NCI-H446 treated with DMSO at 0.1 percent for 48 hours (cell line): ENCODE measurements around the gene SLC28A1.

Source experiments
- DNase-seq: peaks from one replicate; lab custom pipeline; 2025; lab: John Stamatoyannopoulos, UW

The SLC28A1 gene, protein sequence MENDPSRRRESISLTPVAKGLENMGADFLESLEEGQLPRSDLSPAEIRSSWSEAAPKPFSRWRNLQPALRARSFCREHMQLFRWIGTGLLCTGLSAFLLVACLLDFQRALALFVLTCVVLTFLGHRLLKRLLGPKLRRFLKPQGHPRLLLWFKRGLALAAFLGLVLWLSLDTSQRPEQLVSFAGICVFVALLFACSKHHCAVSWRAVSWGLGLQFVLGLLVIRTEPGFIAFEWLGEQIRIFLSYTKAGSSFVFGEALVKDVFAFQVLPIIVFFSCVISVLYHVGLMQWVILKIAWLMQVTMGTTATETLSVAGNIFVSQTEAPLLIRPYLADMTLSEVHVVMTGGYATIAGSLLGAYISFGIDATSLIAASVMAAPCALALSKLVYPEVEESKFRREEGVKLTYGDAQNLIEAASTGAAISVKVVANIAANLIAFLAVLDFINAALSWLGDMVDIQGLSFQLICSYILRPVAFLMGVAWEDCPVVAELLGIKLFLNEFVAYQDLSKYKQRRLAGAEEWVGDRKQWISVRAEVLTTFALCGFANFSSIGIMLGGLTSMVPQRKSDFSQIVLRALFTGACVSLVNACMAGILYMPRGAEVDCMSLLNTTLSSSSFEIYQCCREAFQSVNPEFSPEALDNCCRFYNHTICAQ

DNA sequence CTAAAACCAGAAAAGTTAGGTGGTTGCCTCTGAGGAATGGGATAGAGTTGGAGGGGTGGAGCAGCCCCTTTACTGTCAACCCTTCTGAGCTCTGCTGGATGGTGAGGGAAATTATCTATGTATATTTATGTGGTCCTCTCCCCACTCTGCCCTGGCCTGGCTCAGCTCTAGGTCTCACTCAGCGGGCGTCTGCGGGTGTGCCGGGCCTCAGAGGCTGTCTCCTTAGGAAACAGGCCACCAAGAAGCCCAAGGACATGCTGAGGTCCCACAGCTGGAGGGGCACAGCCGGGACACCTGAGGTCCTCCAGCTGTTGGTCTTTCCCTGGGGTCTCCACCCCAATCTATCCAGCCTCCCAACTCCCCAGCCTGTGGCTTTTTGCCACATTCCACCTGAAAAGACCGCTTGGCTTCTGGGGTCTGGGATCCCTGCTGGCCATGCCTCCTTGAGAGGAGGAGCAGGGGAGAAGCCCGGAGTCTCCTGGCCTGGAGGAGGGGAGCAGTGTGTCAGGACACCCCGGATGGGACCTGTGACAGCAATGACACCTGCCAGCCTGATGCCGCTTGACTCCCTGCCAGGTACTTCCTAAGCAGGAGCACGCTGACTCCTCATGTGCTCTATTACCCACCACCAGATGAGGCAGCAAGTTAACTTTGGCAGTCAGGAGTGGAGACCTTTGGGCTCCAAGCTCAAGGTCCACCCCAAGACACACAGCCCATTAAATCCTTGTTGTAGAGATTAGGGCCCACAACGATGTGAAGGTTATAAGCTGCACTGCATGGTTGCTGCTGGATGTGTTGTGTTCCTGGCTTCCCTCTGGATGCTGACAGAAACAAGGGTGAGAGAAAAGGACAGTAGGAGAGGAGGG, at the start of gene SLC28A1:
Gene SLC28A1 (plus strand): TSS at position 747 of the 866 bp plus-strand sequence. CDS start 3,099 bp downstream, outside the sequence.
- no peak for DNase-seq

DNA sequence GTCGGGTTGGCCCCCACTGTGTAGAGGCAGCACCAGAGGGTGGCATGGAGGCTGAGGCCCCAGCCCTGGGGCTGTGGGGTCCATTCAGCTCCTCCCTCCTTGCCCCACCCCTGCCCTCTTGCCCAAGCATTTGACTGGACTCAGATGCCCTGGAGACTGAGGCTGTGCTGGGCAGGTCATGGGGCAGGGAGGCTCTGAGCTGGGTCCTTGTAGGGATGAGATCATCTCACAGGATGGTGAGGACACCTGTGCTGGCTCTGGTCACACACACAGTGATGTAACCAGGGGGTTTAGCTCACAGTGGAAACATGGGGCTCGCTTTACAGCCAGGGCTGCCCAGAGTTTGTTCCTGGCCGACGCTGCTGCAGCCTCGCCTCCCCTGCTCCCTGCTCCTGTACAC, 49.5 kb upstream of the SLC28A1 start:
- DNase-seq, result no peak

DNA sequence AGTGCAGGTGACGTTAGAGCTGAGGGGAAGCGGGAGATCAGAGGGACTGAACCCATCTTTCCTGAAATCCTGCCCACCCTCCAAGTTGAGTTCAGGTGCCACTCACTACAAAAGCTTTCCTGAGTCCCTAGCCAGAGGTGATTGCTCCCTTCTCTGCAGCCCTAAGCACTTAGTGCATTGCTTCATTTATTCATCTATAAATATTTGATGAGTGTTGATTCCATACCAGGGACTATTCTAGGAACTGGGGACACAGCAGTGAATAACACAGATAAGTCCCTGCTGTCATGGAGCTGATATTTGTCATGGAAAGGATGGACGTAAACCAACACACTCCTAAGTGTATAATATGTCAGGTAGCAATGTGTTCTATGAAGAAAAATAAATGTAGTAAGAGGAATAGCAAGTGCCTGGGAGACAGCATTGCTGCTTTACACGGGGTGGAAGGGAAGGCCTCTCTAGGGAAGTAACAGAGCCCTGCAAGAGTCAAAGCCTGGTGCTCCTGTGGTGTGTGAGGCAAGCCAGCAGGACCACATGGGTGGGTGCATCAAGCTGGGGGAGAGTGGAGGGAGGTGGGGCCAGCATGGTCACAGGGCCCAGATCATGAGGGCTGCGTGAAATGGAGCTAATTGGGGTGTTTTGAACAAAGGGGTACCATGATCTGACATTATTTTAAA, 48.7 kb upstream of the SLC28A1 start:
- no peak for DNase-seq

DNA sequence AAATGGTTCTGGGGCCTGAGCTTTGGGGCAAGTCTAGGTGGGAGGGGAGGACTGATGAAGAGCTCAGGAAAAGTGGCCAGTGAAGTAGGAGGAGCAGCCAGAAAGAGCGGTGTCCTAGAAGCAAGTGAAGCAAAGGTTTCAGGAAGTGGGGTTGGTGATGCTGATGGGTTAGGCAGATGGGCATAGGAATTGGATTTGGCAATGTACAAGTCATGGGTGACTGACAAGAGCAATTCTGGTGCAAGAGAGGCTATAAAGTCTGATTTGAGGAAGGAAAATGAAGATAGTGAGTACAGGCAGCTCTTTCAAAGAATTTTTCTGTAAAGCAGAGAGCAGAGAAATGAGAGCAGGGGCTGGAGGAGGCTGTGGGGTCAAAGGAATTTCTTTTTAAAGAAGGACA, 47.6 kb upstream of the SLC28A1 start:
- no peak for DNase-seq

DNA sequence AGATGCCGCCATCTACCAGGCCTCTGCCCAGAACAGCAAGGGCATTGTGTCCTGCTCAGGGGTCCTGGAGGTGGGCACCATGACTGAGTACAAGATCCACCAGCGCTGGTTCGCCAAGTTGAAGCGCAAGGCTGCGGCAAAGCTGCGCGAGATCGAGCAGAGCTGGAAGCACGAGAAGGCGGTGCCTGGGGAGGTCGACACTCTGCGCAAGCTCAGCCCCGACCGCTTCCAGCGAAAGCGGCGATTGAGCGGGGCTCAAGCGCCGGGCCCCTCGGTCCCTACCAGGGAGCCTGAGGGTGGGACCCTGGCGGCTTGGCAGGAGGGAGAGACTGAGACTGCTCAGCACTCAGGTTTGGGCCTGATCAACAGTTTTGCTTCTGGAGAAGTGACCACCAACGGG, 44.7 kb upstream of the SLC28A1 start:
- DNase-seq, result no peak

DNA sequence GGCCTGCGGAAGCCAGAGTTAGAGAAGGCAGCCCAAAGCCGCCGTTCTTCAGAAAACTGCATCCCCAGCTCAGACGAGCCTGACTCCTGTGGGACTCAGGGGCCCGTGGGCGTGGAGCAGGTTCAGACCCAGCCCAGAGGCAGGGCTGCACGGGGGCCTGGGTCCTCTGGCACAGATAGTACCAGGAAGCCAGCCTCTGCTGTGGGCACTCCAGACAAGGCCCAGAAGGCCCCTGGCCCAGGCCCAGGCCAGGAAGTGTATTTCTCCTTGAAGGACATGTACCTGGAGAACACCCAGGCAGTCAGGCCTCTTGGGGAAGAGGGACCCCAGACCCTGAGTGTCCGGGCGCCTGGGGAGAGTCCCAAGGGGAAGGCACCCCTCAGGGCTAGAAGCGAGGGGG, 44.2 kb upstream of the SLC28A1 start:
- no peak for DNase-seq

DNA sequence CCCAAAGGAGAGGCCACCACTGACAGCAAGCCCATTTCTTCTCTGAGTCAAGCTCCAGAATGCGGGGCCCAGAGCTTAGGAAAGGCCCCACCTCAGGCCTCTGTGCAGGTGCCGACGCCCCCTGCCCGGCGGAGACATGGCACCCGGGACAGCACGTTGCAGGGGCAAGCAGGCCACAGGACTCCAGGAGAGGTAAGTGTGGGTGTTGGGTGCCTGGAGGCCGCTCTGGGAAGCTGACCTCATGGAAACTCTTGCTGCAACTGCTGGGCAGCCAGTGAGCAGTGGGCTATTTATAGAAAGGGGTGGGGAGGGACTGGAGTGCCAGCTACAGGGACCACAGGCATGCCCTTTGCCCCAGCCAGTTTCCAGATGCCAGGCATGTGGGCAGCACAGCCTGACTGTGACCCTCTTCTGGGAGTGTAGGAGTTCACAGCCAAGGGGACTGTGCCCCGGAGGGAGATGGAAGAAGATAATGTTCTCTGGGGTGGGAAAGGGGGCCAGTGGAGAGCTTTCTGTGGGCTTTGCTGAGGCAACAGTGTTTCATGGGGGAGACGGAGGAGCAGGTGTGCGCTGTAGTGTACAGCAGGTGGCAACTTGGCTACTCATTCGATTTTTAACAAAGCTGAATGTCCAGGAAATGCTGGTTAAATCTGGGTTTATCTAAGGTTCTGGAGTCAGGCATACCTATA, 43.6 kb upstream of the SLC28A1 start:
- DNase-seq, result no peak

DNA sequence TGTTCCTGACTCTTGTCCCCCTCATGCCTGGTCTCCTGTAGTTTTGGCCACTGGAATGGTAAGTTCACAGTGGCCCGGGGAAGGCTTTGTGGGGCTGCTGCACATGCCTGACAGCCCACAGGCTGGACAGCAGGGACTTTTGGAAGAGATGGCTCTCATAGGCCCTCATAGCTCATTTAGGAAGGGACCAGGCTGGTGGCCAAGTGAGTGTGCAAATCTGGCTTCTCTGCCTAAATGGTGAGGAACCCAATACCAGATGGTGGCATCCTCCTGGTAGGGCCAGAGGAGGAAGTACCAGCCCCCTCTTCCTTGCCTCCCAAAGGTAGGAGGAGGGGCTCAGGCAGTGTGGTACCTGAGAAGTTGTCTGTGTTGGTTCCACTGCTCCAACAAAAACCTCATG, 41.7 kb upstream of the SLC28A1 start:
- no peak for DNase-seq

DNA sequence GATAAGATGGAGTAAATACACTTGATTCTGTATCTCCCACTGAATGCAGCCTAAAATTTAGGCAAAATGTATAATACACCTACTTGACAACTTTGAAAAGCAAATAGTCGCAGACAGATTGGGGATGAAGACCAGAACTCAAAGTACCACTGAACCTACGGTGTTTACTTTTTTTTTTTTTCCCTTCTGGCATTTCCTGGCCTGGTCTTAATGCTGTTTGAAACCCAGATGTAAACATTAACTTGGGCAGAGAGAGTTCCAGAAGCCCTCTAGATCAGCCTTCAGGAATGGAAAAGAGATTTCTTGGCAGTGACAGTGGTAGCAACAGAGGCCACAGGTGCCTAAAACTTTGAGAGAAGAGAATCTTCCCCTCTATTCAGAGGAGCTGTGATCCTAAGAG, 39.5 kb upstream of the SLC28A1 start:
- no peak for DNase-seq

DNA sequence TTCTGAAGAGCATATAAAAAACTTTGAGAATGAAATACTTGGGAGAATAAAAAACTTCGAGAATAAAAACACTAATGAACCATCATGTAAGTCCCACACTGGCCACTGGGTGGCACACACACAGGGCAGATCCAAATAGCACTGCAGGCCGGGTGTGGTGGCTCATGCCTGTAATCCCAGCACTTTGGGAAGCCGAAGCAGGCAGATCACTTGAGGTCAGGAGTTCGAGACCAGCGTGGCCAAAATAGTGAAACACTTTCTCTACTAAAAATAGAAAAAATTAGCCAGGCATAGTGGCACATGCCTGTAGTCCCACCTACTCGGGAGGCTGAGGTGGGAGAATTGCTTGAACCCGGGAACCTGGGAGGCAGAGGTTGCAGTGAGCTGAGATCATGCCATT, 38.8 kb upstream of the SLC28A1 start:
- DNase-seq, result peak; percentile 0

DNA sequence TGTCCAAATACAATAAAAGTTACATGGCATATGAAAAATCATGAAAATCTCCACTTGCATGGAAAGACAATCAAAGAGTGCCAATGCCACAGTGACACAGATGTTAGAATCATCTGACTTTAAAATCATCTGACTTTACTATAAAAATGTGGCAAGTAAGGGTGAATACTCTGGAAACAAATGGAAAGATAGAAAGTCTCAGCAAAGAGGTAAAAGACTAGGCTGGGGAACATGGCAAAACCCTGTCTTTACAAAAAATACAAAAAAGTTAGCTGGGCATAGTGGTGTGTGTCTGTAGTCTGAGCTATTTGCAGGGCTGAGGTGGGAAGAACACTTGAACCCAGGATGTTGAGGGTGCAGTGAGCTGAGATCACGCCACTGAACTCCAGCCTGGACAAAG, 38.2 kb upstream of the SLC28A1 start:
- DNase-seq, result no peak

DNA sequence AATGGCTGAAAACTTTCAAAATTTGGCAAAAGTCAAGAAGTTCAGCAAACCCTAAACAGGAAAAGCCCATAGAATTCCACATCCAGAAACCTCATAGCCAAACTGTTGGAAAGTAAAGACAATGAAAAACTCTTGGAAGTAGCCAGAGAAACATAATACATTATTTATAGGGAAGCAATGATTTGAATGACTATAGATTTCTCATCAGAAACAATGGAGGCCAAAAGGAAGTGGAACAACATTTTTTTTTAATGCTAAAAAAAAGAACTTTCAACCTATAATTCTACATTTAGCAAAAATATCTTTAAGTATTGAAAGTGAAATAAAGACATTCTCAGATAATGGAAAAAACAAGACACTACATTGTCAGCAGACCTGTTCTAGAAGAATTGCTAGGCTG, 37.1 kb upstream of the SLC28A1 start:
- DNase-seq, result no peak

DNA sequence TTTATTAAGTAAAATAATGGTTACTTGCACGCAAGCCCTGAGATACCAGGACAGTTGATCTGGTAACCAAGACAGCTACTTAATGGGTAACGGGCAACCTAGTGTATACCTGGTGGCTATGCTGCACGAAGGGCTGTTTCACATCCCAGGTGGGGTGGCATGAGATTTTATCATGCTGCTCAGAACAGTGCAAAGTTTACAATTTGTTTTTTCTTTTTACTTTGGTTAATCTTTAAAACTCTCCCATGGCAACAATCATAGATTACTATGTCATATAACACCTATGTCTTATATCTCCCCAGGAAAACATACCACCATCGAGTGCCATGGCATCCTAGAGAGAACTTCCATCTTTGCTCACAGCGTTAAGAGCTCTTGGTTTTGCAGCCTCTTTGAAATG, 32.2 kb upstream of the SLC28A1 start:
- DNase-seq, result no peak

DNA sequence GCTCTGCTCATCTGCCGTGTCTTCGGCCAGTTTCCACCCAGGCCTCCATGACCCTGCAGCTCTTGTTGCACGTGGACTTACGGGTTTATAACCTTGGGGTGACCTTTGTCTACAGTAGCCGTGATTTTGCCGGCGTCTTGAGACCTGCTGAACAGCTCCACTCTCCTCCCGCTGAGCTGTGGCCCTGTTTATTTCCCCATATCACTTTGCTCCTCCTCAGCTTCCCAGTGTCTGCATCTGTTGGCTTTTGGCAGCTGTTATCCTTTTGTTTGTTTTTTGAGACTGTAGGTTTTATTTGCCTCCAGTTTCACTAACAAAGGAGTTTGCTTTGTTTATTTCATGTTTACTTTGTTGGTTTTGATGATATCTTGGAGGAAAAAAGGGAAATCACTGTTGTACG, 29.3 kb upstream of the SLC28A1 start:
- no peak for DNase-seq

DNA sequence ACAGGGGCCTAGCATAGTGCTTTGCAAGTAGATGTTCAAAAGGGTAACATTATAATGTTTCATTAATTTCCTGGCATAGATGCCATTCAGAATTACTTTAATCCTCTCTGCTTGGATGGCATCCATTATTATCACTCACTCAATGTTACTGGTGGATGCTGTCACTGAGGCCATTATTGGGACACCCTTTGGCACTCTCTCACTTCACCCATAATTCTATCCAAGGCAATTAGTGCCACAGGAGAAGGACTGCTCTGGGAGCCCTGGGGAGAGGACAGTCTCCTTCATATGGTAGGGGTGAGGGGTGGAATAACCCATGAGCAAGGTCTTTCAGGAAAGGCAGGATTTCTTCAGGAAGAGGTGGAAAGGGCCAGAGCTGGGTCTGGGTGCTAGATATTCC, 28.7 kb upstream of the SLC28A1 start:
- no peak for DNase-seq

DNA sequence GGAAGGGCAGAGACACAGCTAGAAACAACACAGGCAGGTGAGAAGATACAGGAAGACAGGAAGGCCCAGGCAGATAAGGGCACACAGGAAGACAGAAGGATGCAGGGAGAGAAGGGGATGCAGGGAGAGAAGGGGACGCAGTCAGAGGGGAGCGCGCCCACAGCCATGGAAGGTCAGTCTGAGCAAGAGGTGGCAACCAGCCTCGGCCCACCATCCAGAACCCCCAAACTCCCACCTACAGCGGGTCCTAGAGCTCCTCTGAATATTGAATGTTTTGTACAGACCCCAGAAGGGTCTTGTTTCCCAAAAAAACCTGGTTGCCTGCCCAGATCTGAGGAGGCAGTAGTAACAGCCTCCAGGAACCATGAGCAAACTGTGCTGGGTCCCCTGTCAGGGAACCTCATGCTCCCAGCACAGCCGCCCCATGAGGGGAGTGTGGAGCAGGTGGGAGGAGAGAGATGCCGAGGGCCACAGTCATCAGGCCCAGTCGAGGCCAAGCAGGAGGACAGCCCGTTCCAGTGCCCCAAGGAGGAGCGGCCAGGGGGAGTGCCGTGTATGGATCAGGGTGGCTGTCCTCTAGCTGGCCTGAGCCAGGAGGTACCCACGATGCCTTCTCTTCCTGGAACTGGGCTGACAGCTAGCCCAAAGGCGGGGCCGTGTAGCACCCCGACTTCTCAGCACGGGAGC, 27.6 kb upstream of the SLC28A1 start:
- no peak for DNase-seq

DNA sequence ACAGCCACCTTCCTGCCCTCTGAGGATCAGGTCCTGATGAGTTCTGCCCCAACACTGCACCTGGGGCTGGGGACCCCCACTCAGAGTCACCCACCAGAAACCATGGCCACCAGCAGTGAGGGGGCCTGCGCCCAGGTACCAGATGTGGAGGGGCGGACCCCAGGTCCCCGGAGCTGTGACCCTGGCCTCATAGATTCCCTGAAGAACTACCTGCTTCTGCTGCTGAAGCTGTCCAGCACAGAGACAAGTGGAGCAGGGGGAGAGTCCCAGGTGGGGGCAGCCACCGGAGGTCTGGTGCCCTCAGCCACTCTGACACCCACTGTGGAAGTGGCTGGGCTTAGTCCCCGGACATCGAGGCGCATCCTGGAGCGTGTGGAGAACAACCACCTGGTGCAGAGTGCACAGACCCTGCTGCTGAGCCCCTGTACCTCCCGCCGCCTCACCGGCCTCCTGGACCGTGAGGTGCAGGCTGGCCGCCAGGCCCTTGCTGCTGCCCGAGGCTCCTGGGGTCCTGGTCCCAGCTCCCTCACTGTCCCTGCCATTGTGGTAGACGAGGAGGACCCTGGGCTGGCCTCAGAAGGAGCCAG, 27.0 kb upstream of the SLC28A1 start:
- DNase-seq, result no peak

DNA sequence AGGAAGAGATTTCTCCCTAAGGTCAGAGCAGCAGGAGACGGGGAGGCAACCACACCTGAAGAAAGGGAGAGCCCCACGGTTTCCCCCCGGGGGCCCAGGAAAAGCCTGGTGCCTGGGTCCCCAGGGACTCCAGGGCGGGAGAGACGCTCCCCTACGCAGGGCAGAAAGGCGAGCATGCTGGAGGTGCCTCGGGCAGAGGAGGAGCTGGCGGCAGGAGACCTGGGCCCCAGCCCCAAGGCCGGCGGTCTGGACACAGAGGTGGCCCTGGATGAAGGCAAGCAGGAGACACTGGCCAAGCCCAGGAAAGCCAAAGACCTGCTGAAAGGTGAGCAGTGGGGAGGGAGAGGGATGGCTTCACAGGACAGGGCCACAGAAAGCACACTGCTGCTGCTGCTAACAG, 26.2 kb upstream of the SLC28A1 start:
- no peak for DNase-seq

DNA sequence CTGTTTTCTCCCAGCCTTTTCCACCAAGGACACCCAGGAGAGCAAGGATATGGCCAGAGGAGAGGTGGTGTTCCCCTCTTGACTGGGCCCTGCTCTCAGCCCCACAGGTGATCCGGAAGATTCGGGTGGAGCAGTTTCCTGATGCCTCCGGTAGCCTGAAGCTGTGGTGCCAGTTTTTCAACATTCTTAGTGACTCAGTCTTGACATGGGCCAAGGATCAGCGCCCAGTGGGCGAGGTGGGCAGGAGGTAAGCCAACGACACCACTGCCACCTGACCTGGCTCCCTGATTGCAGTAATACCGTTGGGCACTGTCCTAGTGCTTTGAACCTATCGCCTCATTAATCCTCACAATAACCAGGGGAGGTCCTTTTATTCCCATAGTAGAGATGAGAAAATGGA, 25.3 kb upstream of the SLC28A1 start:
- no peak for DNase-seq

DNA sequence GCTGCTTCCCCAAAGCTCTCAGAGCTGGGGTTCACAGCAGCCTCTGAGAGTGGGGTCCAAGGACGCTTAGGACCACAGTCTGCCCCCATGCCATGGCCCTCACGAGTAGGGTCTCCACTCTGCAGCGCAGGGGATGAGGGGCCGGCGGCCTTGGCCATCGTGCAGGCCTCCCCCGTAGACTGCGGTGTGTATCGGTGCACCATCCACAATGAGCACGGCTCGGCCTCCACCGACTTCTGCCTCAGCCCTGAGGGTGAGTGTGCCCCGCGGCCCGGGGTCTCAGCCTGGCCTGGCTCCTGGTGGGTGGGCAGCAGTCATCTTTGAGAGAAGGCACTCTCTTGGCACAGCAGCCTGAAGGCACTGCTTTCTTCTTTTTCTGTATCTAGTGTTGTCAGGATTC, 24.8 kb upstream of the SLC28A1 start:
- DNase-seq, result no peak

DNA sequence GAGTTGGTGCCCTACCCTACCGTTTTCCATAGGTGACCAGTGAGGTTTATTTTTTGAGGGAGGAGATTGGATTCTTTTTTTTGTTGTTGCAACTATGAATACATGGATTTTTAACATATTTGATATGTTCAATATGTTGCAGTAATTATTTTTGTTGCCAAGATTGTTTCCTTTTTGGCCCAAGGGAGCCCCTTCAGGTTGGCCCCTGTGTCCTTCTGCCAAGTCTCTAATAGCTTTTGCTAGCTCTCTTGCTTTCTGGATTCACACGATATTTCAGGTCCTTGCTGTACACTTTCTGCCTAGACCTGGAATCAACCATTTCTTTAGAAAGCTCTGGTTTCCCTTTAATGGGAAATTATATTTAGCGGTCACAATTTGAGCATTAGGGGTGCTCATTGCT, 22.7 kb upstream of the SLC28A1 start:
- no peak for DNase-seq
